ENCODE results near the gene EML4. TPM values are rescaled to one million over a fixed set of nuclear protein-coding genes. Genes with fewer than 3 reads are reported as not detected.

The EML4 gene
- total RNA-seq, 1 experiment from 2014 or later, result 18.5 TPM

DNA sequence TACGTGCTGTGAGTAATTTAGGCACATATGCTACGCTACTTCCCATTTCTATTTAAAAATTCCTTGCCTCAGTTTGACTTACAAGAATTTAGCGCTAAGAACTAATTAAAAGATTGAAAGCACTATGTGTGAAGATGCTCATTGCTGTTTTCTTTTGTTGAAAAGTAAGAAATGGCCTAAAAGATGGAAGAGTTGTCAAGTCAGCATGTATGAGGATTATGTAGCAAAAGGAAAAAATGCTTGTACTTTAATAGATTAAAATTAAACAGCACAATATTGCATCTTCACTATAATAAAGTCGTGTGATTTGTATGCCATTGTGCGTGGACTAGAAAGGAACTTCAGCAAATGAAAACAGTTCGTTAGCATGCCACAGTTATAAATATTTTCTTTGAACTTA, 114.9 kb downstream of the EML4 start:
- Histone ChIP-seq H3K4me3 (no peak overlapping the region), H3K9me3 (no peaks in the 10 kb centered on the region), H3K36me3 (no peaks in the 10 kb centered on the region), H3K27me3 (no peaks in the 10 kb centered on the region)
- DNase-seq, result no peak

- H3K36me3 ChIP-seq, result no peaks in the 10 kb centered on the region
- no peak overlapping the region for H3K4me3 ChIP-seq
- H3K27me3 ChIP-seq, result no peaks in the 10 kb centered on the region
- DNase-seq, result no peak
- H3K9me3 ChIP-seq, result no peaks in the 10 kb centered on the region
These were observed 117.3 kb downstream of the EML4 start for GRCh38 chr2:42286268-42286946.

- Histone ChIP-seq H3K9me3 (no peaks in the 10 kb centered on the region), H3K36me3 (peaks cover 4% of the 10 kb centered on the region; the same call in 1 of the 2 replicates), H3K27me3 (no peaks in the 10 kb centered on the region), H3K4me3 (no peak overlapping the region)
- no peak for DNase-seq
These were observed 119.7 kb downstream of the EML4 start for GRCh38 chr2:42288811-42289210.

DNA sequence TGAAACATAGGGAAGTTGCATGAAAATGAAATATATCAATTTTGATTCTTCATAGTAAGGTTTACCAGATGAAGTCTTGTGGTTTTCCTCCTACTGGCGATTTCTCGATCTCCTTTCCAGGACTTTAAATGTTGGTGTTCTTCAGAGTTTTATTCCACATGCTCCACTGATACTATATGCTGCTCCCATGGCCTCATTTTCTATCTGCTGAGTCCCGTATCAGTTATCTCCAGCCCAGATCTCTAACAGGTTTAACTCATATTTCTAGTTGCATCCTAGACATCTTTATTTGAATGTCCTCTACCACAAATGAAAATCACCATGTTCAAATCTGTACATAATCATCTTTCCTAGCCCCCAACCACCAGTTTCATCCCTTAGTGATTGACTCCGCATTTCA, 120.1 kb downstream of the EML4 start:
- DNase-seq, result no peak
- Histone ChIP-seq H3K36me3 (peaks cover 8% of the 10 kb centered on the region; the same call in 1 of the 2 replicates), H3K27me3 (no peaks in the 10 kb centered on the region), H3K4me3 (no peak overlapping the region), H3K9me3 (no peaks in the 10 kb centered on the region)

DNA sequence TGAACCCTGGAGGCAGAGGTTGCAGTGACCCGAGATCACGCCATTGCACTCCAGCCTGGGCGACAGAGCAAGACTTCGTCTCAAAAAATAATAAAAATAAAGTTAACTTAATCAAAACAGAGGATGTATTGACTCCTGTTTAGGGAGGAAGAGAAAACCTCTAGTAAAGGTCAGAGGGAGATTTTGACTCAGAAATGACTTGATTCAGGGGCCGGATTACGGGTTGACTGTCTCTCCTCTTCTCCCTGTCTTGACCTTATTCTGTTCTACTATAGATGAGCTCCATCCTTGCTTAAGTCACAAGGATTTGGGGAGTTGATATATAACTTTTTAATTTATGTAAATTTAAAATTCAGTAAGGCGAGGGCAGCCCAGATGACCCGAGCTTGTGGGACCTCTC, 120.9 kb downstream of the EML4 start:
- no peaks in the 10 kb centered on the region for H3K27me3 ChIP-seq
- no peak overlapping the region for H3K4me3 ChIP-seq
- H3K36me3 ChIP-seq, result peaks cover 9% of the 10 kb centered on the region; the same call in 1 of the 2 replicates
- H3K9me3 ChIP-seq, result no peaks in the 10 kb centered on the region
- no peak for DNase-seq

DNA sequence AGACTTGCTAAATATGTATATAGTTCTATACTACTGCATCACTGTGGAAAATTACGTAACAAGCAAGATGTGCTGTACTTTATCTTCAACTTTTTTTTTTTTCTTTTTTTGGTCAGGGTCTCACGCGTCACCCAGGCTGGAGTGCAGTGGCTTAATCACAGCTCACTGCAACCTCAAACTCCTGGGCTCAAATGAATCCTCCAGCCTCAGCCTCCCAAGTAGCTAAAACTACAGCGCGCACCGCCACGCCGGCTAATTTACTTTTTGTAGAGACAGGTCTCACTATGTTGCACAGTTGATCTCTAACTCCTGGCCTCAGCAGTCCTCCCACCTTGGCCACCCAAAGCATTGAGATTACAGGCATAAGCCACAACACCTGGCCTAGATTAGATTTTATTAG, 123.9 kb downstream of the EML4 start:
- H3K9me3 ChIP-seq, result no peaks in the 10 kb centered on the region
- H3K4me3 ChIP-seq, result no peak overlapping the region
- no peak for DNase-seq
- no peaks in the 10 kb centered on the region for H3K27me3 ChIP-seq
- H3K36me3 ChIP-seq, result peaks cover 20% of the 10 kb centered on the region

GRCh38 chr2:42296226-42296625, 127.1 kb downstream of the EML4 start:
- no peak for DNase-seq

DNA sequence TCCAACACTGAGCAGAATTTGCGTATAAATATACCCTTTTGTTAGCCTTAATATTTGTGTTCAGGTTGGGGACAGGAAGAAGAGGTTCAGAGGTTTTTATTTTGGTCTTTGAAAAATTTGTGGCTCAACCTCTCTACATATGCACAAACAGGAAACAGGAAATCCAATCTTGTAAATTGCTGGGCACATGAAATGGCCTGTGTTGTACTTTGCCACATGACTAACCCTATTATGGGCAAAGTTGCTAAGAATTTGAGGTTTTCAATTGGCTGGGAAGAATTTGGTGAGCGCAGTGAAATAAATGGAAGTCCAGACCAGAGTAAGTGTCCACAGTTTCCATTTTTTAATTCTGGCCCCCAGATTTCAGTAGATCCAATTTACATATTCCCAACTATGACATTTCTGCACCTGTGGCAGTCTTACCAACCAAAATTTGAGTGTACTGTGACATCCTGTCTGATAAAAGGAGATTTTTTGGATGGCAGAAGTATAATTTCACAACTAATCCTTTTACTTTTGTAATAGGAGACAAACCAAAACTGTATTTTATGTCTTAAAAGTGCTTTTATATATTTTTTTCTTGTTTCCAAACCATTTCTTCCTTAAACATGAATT, 128.3 kb downstream of the EML4 start:
- DNase-seq, result no peak
- H3K9me3 ChIP-seq, result no peaks in the 10 kb centered on the region
- no peaks in the 10 kb centered on the region for H3K27me3 ChIP-seq
- peaks cover 16% of the 10 kb centered on the region for H3K36me3 ChIP-seq
- no peak overlapping the region for H3K4me3 ChIP-seq

More at GRCh38 chr2:42296226-42296625, 127.1 kb downstream of the EML4 start:
- Histone ChIP-seq H3K9me3 (no peaks in the 10 kb centered on the region), H3K27me3 (no peaks in the 10 kb centered on the region), H3K36me3 (peaks cover 20% of the 10 kb centered on the region), H3K4me3 (no peak overlapping the region)

- H3K27me3 ChIP-seq, result no peaks in the 10 kb centered on the region
- H3K9me3 ChIP-seq, result no peaks in the 10 kb centered on the region
- DNase-seq, result no peak
- no peak overlapping the region for H3K4me3 ChIP-seq
- peaks cover 18% of the 10 kb centered on the region for H3K36me3 ChIP-seq
These were observed 129.0 kb downstream of the EML4 start for GRCh38 chr2:42298132-42298531.

DNA sequence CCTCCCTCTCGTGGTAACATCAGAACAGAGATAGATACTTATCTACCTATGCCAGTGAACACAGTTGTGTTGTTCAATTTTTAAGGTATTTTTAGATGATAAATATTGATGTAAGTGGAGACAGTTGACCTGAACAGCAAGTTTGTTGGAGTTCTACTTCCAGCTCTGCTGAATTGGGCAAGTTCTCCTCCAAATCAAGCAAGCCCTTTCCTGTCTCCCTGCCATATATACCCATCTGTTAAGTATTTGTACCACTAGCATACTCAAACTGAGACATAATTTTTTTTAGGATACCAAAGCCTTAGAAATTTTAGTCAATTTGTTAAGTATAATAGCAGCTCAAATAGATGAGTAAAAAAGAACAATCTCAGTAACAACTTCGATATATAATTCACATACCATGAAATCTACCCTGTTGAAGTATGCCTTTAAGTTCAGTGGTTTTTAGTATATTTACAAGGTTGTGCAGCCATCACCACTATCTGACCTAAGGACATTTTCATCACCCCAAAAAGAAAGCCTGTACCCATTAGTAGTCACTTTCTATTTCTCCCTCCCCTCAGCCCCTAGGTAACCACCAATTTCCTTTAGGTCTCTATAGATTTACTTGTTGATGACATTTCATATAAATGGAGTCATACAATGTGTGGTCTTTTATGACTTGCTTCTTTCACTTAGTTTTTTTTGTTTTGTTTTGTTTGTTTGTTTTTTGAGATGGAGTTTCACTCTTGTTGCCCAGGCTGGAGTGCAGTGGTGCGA, 130.0 kb downstream of the EML4 start:
- H3K4me3 ChIP-seq, result no peak overlapping the region
- peaks cover 21% of the 10 kb centered on the region for H3K36me3 ChIP-seq
- no peak for DNase-seq
- no peaks in the 10 kb centered on the region for H3K9me3 ChIP-seq
- H3K27me3 ChIP-seq, result no peaks in the 10 kb centered on the region

DNA sequence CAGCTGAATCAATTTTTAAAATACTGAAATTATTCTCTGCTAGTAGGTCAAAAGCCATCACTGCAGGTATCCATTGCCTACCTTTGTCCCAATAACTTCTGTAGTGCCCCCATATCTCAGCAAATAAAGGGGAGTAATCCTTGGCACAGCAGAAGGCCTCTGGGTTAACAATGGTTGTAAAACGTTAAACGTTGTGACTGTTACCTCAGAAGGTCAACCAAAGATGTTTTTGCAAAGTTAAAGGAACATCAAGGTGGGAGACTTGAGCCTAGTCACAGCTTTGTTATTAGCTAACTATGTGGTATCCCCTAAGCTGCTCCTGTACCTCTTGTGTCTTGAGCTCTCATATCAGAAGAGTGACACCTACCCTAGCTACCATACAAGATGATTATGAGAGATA, 131.4 kb downstream of the EML4 start:
- no peaks in the 10 kb centered on the region for H3K9me3 ChIP-seq
- no peak overlapping the region for H3K4me3 ChIP-seq
- H3K36me3 ChIP-seq, result peaks cover 15% of the 10 kb centered on the region
- H3K27me3 ChIP-seq, result no peaks in the 10 kb centered on the region
- DNase-seq, result no peak

- peaks cover 15% of the 10 kb centered on the region for H3K36me3 ChIP-seq
- H3K4me3 ChIP-seq, result no peak overlapping the region
- H3K27me3 ChIP-seq, result no peaks in the 10 kb centered on the region
- no peaks in the 10 kb centered on the region for H3K9me3 ChIP-seq
- DNase-seq, result no peak
These were observed 134.1 kb downstream of the EML4 start for GRCh38 chr2:42303252-42303651.

GRCh38 chr2:42304059-42304713, 135.0 kb downstream of the EML4 start:
- no peak for DNase-seq
- peaks cover 15% of the 10 kb centered on the region for H3K36me3 ChIP-seq
- H3K4me3 ChIP-seq, result no peak overlapping the region
- no peaks in the 10 kb centered on the region for H3K9me3 ChIP-seq
- H3K27me3 ChIP-seq, result no peaks in the 10 kb centered on the region

- no peak for DNase-seq
These were observed 138.0 kb downstream of the EML4 start for GRCh38 chr2:42307180-42307579.

GRCh38 chr2:42309366-42309765, 140.2 kb downstream of the EML4 start:
- H3K36me3 ChIP-seq, result peaks cover 11% of the 10 kb centered on the region
- DNase-seq, result no peak
- H3K27me3 ChIP-seq, result no peaks in the 10 kb centered on the region
- H3K4me3 ChIP-seq, result no peak overlapping the region
- no peaks in the 10 kb centered on the region for H3K9me3 ChIP-seq

More at GRCh38 chr2:42307180-42307579, 138.0 kb downstream of the EML4 start:
- no peaks in the 10 kb centered on the region for H3K9me3 ChIP-seq
- peaks cover 20% of the 10 kb centered on the region for H3K36me3 ChIP-seq
- no peaks in the 10 kb centered on the region for H3K27me3 ChIP-seq
- H3K4me3 ChIP-seq, result no peak overlapping the region

- H3K27me3 ChIP-seq, result no peaks in the 10 kb centered on the region
- DNase-seq, result no peak
- peaks cover 11% of the 10 kb centered on the region for H3K36me3 ChIP-seq
- no peaks in the 10 kb centered on the region for H3K9me3 ChIP-seq
- no peak overlapping the region for H3K4me3 ChIP-seq
These were observed 140.9 kb downstream of the EML4 start for GRCh38 chr2:42310007-42310515.

- H3K4me3 ChIP-seq, result no peak overlapping the region
- H3K9me3 ChIP-seq, result no peaks in the 10 kb centered on the region
- H3K36me3 ChIP-seq, result peaks cover 6% of the 10 kb centered on the region
- no peaks in the 10 kb centered on the region for H3K27me3 ChIP-seq
- no peak for DNase-seq
These were observed 143.0 kb downstream of the EML4 start for GRCh38 chr2:42312106-42312505.
